ENCODE measurements around the gene RPLP2. TPM values are rescaled to one million over a fixed set of nuclear protein-coding genes. Genes with fewer than 3 reads are reported as not detected.

RPLP2 gene
- polyA plus RNA-seq, 1 of the 3 experiments (the other 2 are of a cell fraction): 799 TPM

DNA sequence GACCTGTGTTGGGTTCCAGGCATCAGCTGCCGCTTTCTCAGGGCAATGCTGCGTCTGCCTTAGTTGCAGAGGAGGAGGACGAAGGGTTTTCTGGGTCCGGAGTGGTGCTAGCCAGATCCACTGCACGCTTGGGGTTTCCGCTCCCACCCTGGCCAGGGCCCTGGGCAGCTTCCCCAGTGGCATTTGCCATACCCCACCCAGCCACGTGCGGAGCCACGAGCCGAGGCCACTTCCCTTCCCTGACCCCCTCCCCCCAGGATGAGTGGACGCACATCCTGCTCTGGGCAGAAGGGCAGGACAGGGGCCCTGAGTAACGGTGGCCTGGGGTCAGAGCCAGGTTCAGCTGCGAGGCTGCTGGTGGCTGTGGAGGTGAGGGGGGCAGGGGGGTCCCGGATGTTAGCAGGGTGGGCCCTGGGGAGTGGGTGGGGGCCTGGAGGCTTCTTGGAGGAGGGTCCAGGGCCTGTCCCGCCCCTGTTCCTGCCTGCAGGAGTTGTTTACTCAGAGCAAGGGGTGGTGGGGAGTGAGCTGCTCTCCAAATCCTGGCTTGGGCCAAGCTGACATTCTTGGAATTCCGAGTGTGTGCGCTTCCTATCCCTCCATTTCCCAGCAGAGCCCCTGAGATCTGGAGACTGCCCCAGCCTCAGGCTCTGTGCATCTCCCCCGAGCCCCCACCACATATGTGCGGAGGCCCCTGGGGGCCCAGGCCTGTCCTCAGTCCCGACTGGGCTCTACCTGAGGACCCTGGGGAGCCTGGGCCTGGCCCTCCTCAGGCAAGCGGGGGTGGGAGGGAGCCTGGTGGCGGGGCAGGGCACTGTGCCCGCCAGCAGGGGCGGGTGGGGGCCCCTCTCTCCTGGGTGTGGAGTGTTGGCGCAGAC lies 34.3 kb downstream of the RPLP2 start (continued):
- TF ChIP-seq, protein P1, sequence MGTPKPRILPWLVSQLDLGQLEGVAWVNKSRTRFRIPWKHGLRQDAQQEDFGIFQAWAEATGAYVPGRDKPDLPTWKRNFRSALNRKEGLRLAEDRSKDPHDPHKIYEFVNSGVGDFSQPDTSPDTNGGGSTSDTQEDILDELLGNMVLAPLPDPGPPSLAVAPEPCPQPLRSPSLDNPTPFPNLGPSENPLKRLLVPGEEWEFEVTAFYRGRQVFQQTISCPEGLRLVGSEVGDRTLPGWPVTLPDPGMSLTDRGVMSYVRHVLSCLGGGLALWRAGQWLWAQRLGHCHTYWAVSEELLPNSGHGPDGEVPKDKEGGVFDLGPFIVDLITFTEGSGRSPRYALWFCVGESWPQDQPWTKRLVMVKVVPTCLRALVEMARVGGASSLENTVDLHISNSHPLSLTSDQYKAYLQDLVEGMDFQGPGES (IDR thresholded peaks at IDR 0.05; ENCODE audit: low read depth, low read length): no peak
- TF ChIP-seq SIN3A (IDR thresholded peaks at IDR 0.05; ENCODE audit: borderline replicate concordance, low read depth, low read length) (peak; percentile 48; the same call in 1 of the 2 replicates), FOSL2 (IDR thresholded peaks at IDR 0.05; ENCODE audit: borderline replicate concordance, low read depth) (peak; percentile 33; the same call in 1 of the 2 replicates), FOXJ3 (CRISPR knock-in tag; IDR thresholded peaks at IDR 0.05) (no peak), TEAD4 (IDR thresholded peaks at IDR 0.05; ENCODE audit: borderline replicate concordance, insufficient read depth) (peak; percentile 96), RFX5 (IDR thresholded peaks at IDR 0.05; ENCODE audit: low read length) (no peak), EP300 (IDR thresholded peaks at IDR 0.05; ENCODE audit: borderline replicate concordance in 1 of 2, low read depth in 1 of 2, low read length in 1 of 2) (peak in 1 of 2 experiments; percentile 74; a peak in 1 of 4 replicates), FOXM1 (IDR thresholded peaks at IDR 0.05; ENCODE audit: low read depth) (no peak), NFIC (IDR thresholded peaks at IDR 0.05; ENCODE audit: borderline replicate concordance) (peak; percentile 33; the same call in 1 of the 2 replicates), GABPA (IDR thresholded peaks at IDR 0.05; ENCODE audit: low read depth) (peak; percentile 65), GATA2 (CRISPR knock-in tag; IDR thresholded peaks at IDR 0.05) (no peak), RCOR1 (IDR thresholded peaks at IDR 0.05; ENCODE audit: low read length) (no peak)
- TF ChIP-seq, protein P2, sequence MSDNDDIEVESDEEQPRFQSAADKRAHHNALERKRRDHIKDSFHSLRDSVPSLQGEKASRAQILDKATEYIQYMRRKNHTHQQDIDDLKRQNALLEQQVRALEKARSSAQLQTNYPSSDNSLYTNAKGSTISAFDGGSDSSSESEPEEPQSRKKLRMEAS (IDR thresholded peaks at IDR 0.05; ENCODE audit: low read depth): peak; percentile 99

DNA sequence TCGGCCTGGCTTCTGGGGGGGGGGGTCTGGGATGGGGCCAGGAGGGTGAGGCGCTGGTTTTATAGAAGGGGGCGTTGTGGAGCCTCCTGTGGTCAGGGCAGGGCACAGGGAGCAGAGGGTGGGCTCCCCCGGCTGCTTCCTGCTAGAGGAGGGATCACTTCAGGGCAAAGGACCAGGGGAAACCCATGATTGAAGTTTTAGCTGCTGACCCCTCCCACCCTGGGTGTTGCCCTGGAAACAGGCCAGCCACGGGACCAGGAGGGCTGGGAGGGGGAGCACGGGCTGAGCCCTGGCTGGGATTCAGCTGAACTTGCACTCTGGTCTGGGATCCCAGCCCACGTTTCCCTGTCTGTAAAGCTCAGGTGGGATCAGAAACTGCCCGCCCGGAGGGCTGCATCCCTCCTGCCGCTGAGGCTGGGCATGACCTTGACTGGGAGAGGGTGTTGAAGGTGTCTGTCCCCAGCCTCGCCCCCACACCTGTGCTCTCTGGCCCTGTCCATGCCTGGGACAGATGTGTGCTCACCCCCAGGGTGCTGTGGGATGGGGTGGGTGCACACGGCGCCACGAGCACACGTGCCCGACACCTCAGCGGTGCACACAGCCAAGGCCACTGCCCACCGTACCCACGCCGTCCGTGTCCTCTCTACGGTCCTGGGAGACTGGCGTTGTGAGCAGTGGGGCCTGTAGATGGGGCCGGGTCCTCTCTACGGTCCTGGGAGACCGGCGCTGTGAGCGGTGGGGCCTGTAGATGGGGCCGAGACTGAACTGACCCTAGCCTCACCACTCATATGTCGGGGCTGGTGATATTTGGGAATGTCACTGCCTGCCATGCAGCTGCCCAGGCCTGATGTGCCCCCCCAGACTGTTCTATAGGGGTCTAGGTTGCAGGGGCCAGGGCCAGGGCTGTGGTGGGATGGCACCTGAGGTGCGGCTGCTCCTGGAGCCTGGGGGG lies 35.2 kb downstream of the RPLP2 start:
- peak overlapping the region; percentile 95 to 100; a peak in 3 of 4 replicates for H3K4me3 ChIP-seq (ENCODE audit: low read depth in 2 of 2, low read length in 1 of 2)
- CTCF ChIA-PET: interaction anchor here (1.3 to 7.5 kb wide), 6 partner anchors 9 to 206 kb away, joined by 3 to 70 read pairs (median 3); no protein-coding TSS in a partner anchor
- H3K27me3 ChIP-seq (ENCODE audit: insufficient read depth): no peaks in the 10 kb centered on the region
- H3K79me2 ChIP-seq (ENCODE audit: insufficient read depth): peaks cover 75% of the 10 kb centered on the region
- peaks cover 38% of the 10 kb centered on the region for H4K20me1 ChIP-seq (ENCODE audit: insufficient read depth)
- WGBS (ENCODE audit: low lambda C conversion rate): 51% methylated on average over 9 of the region's 31 CpGs
- H3K9me3 ChIP-seq: no peaks in the 10 kb centered on the region
- peak overlapping the region; percentile 97 for H3K9ac ChIP-seq
- H3K36me3 ChIP-seq (replicated peaks in 1 of 2; ENCODE audit: control insufficient read depth in 1 of 2, insufficient read depth in 2 of 2, low read length in 1 of 2): peaks cover 7 to 14% of the 10 kb centered on the region in 2 experiments
- H3K4me2 ChIP-seq: peak overlapping the region; percentile 100
- H3K9me2 ChIP-seq: no peaks in the 10 kb centered on the region
- peaks cover 34% of the 10 kb centered on the region for H3F3A ChIP-seq (replicated peaks; ENCODE audit: insufficient read depth)
- DNase-seq: peak; percentile 82
- POLR2A ChIA-PET: no interaction called here
- H2AFZ ChIP-seq (ENCODE audit: low read depth): no peak overlapping the region
- peaks cover 32 to 45% of the 10 kb centered on the region in 2 experiments; a peak in 3 of 4 replicates for H3K4me1 ChIP-seq (ENCODE audit: control insufficient read depth in 1 of 2, insufficient read depth in 2 of 2, low read depth in 1 of 2, low read length in 1 of 2)
- peak overlapping the region; percentile 91 to 93 for H3K27ac ChIP-seq (ENCODE audit: low read depth in 2 of 2, low read length in 1 of 2)
- TF ChIP-seq JUND (IDR thresholded peaks at IDR 0.05): no peak
- no peak for TF ChIP-seq NRF1 (IDR thresholded peaks at IDR 0.05; ENCODE audit: low read depth, low read length)
- TF ChIP-seq GABPA (IDR thresholded peaks at IDR 0.05; ENCODE audit: low read depth): no peak
- no peak for TF ChIP-seq RFX5 (IDR thresholded peaks at IDR 0.05; ENCODE audit: low read length)
- TF ChIP-seq, protein P3, sequence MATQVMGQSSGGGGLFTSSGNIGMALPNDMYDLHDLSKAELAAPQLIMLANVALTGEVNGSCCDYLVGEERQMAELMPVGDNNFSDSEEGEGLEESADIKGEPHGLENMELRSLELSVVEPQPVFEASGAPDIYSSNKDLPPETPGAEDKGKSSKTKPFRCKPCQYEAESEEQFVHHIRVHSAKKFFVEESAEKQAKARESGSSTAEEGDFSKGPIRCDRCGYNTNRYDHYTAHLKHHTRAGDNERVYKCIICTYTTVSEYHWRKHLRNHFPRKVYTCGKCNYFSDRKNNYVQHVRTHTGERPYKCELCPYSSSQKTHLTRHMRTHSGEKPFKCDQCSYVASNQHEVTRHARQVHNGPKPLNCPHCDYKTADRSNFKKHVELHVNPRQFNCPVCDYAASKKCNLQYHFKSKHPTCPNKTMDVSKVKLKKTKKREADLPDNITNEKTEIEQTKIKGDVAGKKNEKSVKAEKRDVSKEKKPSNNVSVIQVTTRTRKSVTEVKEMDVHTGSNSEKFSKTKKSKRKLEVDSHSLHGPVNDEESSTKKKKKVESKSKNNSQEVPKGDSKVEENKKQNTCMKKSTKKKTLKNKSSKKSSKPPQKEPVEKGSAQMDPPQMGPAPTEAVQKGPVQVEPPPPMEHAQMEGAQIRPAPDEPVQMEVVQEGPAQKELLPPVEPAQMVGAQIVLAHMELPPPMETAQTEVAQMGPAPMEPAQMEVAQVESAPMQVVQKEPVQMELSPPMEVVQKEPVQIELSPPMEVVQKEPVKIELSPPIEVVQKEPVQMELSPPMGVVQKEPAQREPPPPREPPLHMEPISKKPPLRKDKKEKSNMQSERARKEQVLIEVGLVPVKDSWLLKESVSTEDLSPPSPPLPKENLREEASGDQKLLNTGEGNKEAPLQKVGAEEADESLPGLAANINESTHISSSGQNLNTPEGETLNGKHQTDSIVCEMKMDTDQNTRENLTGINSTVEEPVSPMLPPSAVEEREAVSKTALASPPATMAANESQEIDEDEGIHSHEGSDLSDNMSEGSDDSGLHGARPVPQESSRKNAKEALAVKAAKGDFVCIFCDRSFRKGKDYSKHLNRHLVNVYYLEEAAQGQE (IDR thresholded peaks at IDR 0.05; ENCODE audit: low read depth, low read length): no peak
- TF ChIP-seq MXI1 (IDR thresholded peaks at IDR 0.05; ENCODE audit: low read depth, low read length): peak; percentile 36; the same call in 1 of the 2 replicates
- TF ChIP-seq FOSL2 (IDR thresholded peaks at IDR 0.05; ENCODE audit: borderline replicate concordance, low read depth): no peak
- no peak for TF ChIP-seq MEF2A (IDR thresholded peaks at IDR 0.05; ENCODE audit: borderline replicate concordance, low read depth)
- TF ChIP-seq TEAD4 (IDR thresholded peaks at IDR 0.05; ENCODE audit: borderline replicate concordance, insufficient read depth): no peak
- TF ChIP-seq, protein P4, sequence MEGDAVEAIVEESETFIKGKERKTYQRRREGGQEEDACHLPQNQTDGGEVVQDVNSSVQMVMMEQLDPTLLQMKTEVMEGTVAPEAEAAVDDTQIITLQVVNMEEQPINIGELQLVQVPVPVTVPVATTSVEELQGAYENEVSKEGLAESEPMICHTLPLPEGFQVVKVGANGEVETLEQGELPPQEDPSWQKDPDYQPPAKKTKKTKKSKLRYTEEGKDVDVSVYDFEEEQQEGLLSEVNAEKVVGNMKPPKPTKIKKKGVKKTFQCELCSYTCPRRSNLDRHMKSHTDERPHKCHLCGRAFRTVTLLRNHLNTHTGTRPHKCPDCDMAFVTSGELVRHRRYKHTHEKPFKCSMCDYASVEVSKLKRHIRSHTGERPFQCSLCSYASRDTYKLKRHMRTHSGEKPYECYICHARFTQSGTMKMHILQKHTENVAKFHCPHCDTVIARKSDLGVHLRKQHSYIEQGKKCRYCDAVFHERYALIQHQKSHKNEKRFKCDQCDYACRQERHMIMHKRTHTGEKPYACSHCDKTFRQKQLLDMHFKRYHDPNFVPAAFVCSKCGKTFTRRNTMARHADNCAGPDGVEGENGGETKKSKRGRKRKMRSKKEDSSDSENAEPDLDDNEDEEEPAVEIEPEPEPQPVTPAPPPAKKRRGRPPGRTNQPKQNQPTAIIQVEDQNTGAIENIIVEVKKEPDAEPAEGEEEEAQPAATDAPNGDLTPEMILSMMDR (IDR thresholded peaks at IDR 0.05): no peak
- TF ChIP-seq YY1 (IDR thresholded peaks at IDR 0.05; ENCODE audit: low read depth): no peak
- no peak for TF ChIP-seq RAD21 (IDR thresholded peaks at IDR 0.05; ENCODE audit: low read length)
- no peak for TF ChIP-seq SIN3A (IDR thresholded peaks at IDR 0.05; ENCODE audit: borderline replicate concordance, low read depth, low read length)
